GM12878 (cell line): Measurements from ENCODE around the gene GLRX5. TPM values are rescaled to one million over a fixed set of nuclear protein-coding genes. Genes with fewer than 3 reads are reported as not detected.
"Not testable (repeated sequence)": the region's sequence is repeated elsewhere in the genome, so short reads cannot be mapped to it uniquely, and the experiment has no call there.

Source experiments
- ATAC-seq: fragments of 200-7000 bp; cut with Tn5 transposase; 3 replicates; pipeline ENCODE4 v1.9.1; 2020; ENCODE audit warnings: mild to moderate bottlenecking, moderate library complexity
- BruUV-seq: library from RNA; stranded (reverse); fragments of 400-500 nt; replicated peaks from 2 replicates; lab custom pipeline; 2021; lab: Mats Ljungman, UMichigan
- CTCF ChIA-PET: fragments of 300-600 bp; sonication (Branson Sonifier 250); formaldehyde crosslinking; extraction: SDS; loops from one replicate; lab custom pipeline; 2021; ENCODE audit warnings: inconsistent platforms; lab: Yijun Ruan, JAX
- POLR2A ChIA-PET: fragments of 350-600 bp; formaldehyde crosslinking; extraction: SDS; loops from one replicate; lab custom pipeline; 2021; ENCODE audit warnings: inconsistent platforms; lab: Charles Lee
- RAD21 ChIA-PET: fragments of 300-600 bp; sonication (Branson Sonifier 250); formaldehyde crosslinking; loops from one replicate; lab custom pipeline; 2023; ENCODE audit warnings: antibody characterized with exemption; ENCODE audit not compliant: unreplicated experiment; lab: Charles Lee
- SMC1A ChIA-PET: fragments of 300-600 bp; sonication (Branson Sonifier 250); formaldehyde crosslinking; loops from one replicate; lab custom pipeline; 2023; ENCODE audit not compliant: unreplicated experiment, uncharacterized antibody; lab: Charles Lee
- DNase-seq: peaks from one replicate; pipeline ENCODE4 v3.0.0-alpha.2; 2011; ENCODE audit warnings: low read depth, low spot score
- FAIRE-seq: peaks from 3 replicates; lab custom pipeline; 2011; peaks lifted over from hg19 to GRCh38; lab: Jason Lieb, UNC
- H2AFZ ChIP-seq: 2 replicates; pipeline ENCODE4 v1.6.0; 2011; ENCODE audit warnings: low read depth, low read length, control low read depth; ENCODE audit not compliant: control insufficient read depth
- H3K27ac ChIP-seq: 2 replicates; pipeline ENCODE4 v1.5.1; 2011; ENCODE audit warnings: control low read depth; ENCODE audit not compliant: control insufficient read depth, insufficient read depth
- H3K27me3 ChIP-seq, 2 experiments: replicated peaks in 1 of 2; 2 replicates each; pipeline versions ENCODE4 v1.6.0 to v1.6.1; 2011; ENCODE audit warnings: low read length in 1 of 2; ENCODE audit not compliant: control insufficient read depth in 2 of 2, insufficient read depth in 2 of 2
- H3K36me3 ChIP-seq, 2 experiments: 2 replicates each; pipeline ENCODE4 v1.5.1; 2011; ENCODE audit warnings: low read length in 1 of 2; ENCODE audit not compliant: control insufficient read depth in 2 of 2, insufficient read depth in 2 of 2
- H3K4me1 ChIP-seq: 2 replicates; pipeline ENCODE4 v1.6.1; 2011; ENCODE audit warnings: mild to moderate bottlenecking, low read length, moderate library complexity, mixed read lengths; ENCODE audit not compliant: control insufficient read depth, insufficient read depth
- H3K4me2 ChIP-seq: 2 replicates; pipeline ENCODE4 v1.6.0; 2011; ENCODE audit warnings: control low read depth; ENCODE audit not compliant: control insufficient read depth, insufficient read depth
- H3K4me3 ChIP-seq: fragments of 200-600 bp; sonication (generic); 2 replicates; pipeline ENCODE4 v1.5.1; 2016
- H3K79me2 ChIP-seq: 2 replicates; pipeline ENCODE4 v1.6.0; 2011; ENCODE audit warnings: low read length; ENCODE audit not compliant: control insufficient read depth, insufficient read depth
- H3K9ac ChIP-seq: 2 replicates; pipeline ENCODE4 v1.8.0; 2011; ENCODE audit warnings: low read length, control low read depth, mixed read lengths; ENCODE audit not compliant: control insufficient read depth, insufficient read depth
- H3K9me3 ChIP-seq: replicated peaks from 3 replicates; pipeline ENCODE4 v1.5.1; 2011; ENCODE audit warnings: mild to moderate bottlenecking, low read length; ENCODE audit not compliant: control insufficient read depth, insufficient read depth
- H4K20me1 ChIP-seq: 2 replicates; pipeline ENCODE4 v1.6.0; 2011; ENCODE audit not compliant: control insufficient read depth, insufficient read depth
- ASH2L ChIP-seq: fragments of 300-600, 200-600 bp; sonication (generic); IDR thresholded peaks from 2 replicates; pipeline ENCODE4 v1.6.1; 2017; ENCODE audit warnings: low read depth, mild to moderate bottlenecking, borderline replicate concordance
- ESRRA ChIP-seq: IDR thresholded peaks from 2 replicates; pipeline ENCODE4 v1.6.1; 2012; ENCODE audit warnings: mild to moderate bottlenecking, low read length, improper control_type of control experiment
- JUNB ChIP-seq: IDR thresholded peaks from 2 replicates; pipeline ENCODE4 v1.6.1; 2016; ENCODE audit warnings: antibody characterized with exemption, mild to moderate bottlenecking
- MYB ChIP-seq: fragments of 150-350 bp; IDR thresholded peaks from 2 replicates; pipeline ENCODE4 v1.6.1; 2014; ENCODE audit warnings: mild to moderate bottlenecking, low read depth, low read length, borderline replicate concordance
- POLR2AphosphoS5 ChIP-seq: IDR thresholded peaks from 2 replicates; pipeline ENCODE4 v1.6.1; 2011; ENCODE audit warnings: mild to moderate bottlenecking, low read length, inconsistent platforms
- TAF1 ChIP-seq: IDR thresholded peaks from 2 replicates; pipeline ENCODE4 v1.6.1; 2011; ENCODE audit warnings: mild to moderate bottlenecking, low read depth, low read length, borderline replicate concordance
- TARDBP ChIP-seq: IDR thresholded peaks from 2 replicates; pipeline ENCODE4 v1.6.1; 2016; ENCODE audit warnings: borderline replicate concordance
- WGBS: methylation state at CpG from one replicate; pipeline ENCODE4 v1.1.6; 2016; ENCODE audit warnings: low lambda C conversion rate; ENCODE audit not compliant: insufficient replicate concordance, insufficient coverage; ENCODE audit errors: missing lambda C conversion rate; 5-methylcytosine and 5-hydroxymethylcytosine counted together
- in situ Hi-C: fragments of 300-500 bp; cut with MboI; formaldehyde crosslinking; loops from 9 replicates; pipeline ENCODE4 v1.14.3; 2018; ENCODE audit warnings: mixed read lengths
- intact Hi-C: fragments of 100-400 bp; cut with micrococcal nuclease; formaldehyde crosslinking; loops from one replicate; pipeline ENCODE4 v1.14.2; 2022; ENCODE audit not compliant: unreplicated experiment
- polyA plus RNA-seq, 11 experiments: library from polyadenylated mRNA; depleted of rRNA in 4 of 11; unstranded in 6 of 11; stranded (reverse) in 5 of 11; fragments of >200 nt; fragmentation: Nextera tagmentation in 4 of 11; fragmentation: Illumina TruSeq in 1 of 11; extraction: Ambion mirVana in 4 of 11; extraction: Trizol in 1 of 11; gene quantifications; 1 replicate in 1 of 11; 2 replicates in 10 of 11; pipeline versions ENCODE4 v1.2.1 to v1.2.3, GENCODE V29; 2011 to 2016; ENCODE audit warnings: inconsistent platforms in 2 of 11, missing spikeins in 2 of 11, low read depth in 1 of 11
- total RNA-seq, 4 experiments: library from RNA; depleted of rRNA in 3 of 4; stranded (reverse); fragments of >200 nt in 3 of 4; fragmentation: Illumina TruSeq in 1 of 4; extraction: Trizol in 1 of 4; gene quantifications; 2 replicates each; pipeline versions ENCODE4 v1.2.1 to v1.2.3, GENCODE V29; 2013 to 2021
- TF ChIP-seq, protein P1 (sequence below): IDR thresholded peaks from 2 replicates; pipeline ENCODE4 v1.6.1; 2012; ENCODE audit warnings: mild to moderate bottlenecking, low read depth, low read length
- TF ChIP-seq, protein P2 (sequence below): fragments of 450-650 bp; IDR thresholded peaks from 2 replicates; pipeline ENCODE4 v1.6.1; 2016; ENCODE audit warnings: mild to moderate bottlenecking

The GLRX5 gene
- total and polyA plus RNA-seq, 10 of the 15 experiments (the other 5 are each of a cell fraction or from before 2014, with no cell fraction given): 12.8 to 139 (median 55.4) TPM

DNA sequence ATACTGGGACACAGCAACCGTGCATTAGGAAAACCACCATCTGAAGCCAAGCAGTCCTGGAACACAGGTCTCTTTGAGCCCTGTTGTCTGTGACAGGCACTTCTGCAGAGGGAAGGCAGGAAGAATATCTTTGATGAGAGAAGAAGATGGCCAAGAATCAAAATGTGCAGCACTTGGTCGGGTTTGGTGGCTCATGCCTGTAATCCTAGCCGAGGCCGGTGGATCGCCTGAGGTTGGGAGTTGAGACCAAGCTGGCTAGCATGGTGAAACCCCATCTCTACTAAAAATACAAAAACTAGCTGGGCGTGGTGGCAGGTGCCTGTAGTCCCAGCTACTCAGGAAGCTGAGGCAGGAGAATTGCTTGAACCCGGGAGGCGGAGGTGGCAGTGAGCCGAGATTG is 24.5 kb upstream of the GLRX5 start:
- not testable (repeated sequence) for BruUV-seq
- in situ Hi-C loops: loop anchor here (10.0 kb wide), 1 partner anchor 1536 kb away; the partner anchor contains the start of gene ASB2
- CTCF ChIA-PET: interaction anchor here (2.1 to 6.3 kb wide), 2 partner anchors 9 to 17 kb away, joined by 8 to 26 read pairs; no protein-coding TSS in a partner anchor

GRCh38 chr14:95510804-95511203 is 24.0 kb upstream of the GLRX5 start:
- no peak overlapping the region for H3K4me3 ChIP-seq
- ATAC-seq (no peak), FAIRE-seq (no peak), DNase-seq (no peak)
- no peaks in the 10 kb centered on the region for H3K9me3 ChIP-seq
- peaks cover 33% of the 10 kb centered on the region for H3K4me1 ChIP-seq
- H3K27me3 ChIP-seq: no peaks in the 10 kb centered on the region
- 94% methylated on average over 5 of the region's 5 CpGs for WGBS
- H3K36me3 ChIP-seq: peaks cover 4 to 5% of the 10 kb centered on the region in 2 experiments; a peak in 3 of 4 replicates
- ChIA-PET POLR2A (interaction anchor here (1.0 to 11.3 kb wide), 3 partner anchors 10 to 33 kb away, joined by 3 to 276 read pairs (median 3); no protein-coding TSS in a partner anchor), CTCF (interaction anchor here (2.1 to 6.3 kb wide), 3 partner anchors 8 to 17 kb away, joined by 8 to 36 read pairs (median 26); no protein-coding TSS in a partner anchor), SMC1A (interaction anchor here (1.0 to 12.0 kb wide), 3 partner anchors 10 to 20 kb away, joined by 3 to 107 read pairs (median 4); no protein-coding TSS in a partner anchor), RAD21 (interaction anchor here (2.2 to 6.6 kb wide), 2 partner anchors 10 to 17 kb away, joined by 7 to 49 read pairs; no protein-coding TSS in a partner anchor)
- H3K4me2 ChIP-seq: no peak overlapping the region
- no TSS peak for BruUV-seq
- H3K9ac ChIP-seq: no peak overlapping the region
- H3K79me2 ChIP-seq: peaks cover 85% of the 10 kb centered on the region
- in situ Hi-C loops (loop anchor here (10.0 kb wide), 1 partner anchor 1536 kb away; the partner anchor contains the start of gene ASB2), intact Hi-C loops (no loop called here)
- H4K20me1 ChIP-seq: no peaks in the 10 kb centered on the region
- no peak overlapping the region for H3K27ac ChIP-seq
- H2AFZ ChIP-seq: no peak overlapping the region
- TF ChIP-seq JUNB (no peak), ASH2L (no peak), MYB (no peak), POLR2AphosphoS5 (no peak), TAF1 (no peak), TARDBP (no peak), ESRRA (no peak)
- TF ChIP-seq, protein P1, sequence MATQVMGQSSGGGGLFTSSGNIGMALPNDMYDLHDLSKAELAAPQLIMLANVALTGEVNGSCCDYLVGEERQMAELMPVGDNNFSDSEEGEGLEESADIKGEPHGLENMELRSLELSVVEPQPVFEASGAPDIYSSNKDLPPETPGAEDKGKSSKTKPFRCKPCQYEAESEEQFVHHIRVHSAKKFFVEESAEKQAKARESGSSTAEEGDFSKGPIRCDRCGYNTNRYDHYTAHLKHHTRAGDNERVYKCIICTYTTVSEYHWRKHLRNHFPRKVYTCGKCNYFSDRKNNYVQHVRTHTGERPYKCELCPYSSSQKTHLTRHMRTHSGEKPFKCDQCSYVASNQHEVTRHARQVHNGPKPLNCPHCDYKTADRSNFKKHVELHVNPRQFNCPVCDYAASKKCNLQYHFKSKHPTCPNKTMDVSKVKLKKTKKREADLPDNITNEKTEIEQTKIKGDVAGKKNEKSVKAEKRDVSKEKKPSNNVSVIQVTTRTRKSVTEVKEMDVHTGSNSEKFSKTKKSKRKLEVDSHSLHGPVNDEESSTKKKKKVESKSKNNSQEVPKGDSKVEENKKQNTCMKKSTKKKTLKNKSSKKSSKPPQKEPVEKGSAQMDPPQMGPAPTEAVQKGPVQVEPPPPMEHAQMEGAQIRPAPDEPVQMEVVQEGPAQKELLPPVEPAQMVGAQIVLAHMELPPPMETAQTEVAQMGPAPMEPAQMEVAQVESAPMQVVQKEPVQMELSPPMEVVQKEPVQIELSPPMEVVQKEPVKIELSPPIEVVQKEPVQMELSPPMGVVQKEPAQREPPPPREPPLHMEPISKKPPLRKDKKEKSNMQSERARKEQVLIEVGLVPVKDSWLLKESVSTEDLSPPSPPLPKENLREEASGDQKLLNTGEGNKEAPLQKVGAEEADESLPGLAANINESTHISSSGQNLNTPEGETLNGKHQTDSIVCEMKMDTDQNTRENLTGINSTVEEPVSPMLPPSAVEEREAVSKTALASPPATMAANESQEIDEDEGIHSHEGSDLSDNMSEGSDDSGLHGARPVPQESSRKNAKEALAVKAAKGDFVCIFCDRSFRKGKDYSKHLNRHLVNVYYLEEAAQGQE: no peak
- TF ChIP-seq, protein P2, sequence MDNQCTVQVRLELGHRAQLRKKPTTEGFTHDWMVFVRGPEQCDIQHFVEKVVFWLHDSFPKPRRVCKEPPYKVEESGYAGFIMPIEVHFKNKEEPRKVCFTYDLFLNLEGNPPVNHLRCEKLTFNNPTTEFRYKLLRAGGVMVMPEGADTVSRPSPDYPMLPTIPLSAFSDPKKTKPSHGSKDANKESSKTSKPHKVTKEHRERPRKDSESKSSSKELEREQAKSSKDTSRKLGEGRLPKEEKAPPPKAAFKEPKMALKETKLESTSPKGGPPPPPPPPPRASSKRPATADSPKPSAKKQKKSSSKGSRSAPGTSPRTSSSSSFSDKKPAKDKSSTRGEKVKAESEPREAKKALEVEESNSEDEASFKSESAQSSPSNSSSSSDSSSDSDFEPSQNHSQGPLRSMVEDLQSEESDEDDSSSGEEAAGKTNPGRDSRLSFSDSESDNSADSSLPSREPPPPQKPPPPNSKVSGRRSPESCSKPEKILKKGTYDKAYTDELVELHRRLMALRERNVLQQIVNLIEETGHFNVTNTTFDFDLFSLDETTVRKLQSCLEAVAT: no peak

More for the DNA sequence above, 24.5 kb upstream of the GLRX5 start:
- H3K9me3 ChIP-seq, H3K4me2 ChIP-seq, H3K27me3 ChIP-seq, DNase-seq, H3K4me3 ChIP-seq, intact Hi-C loops, H3K36me3 ChIP-seq, H3K9ac ChIP-seq, H3K27ac ChIP-seq, ATAC-seq, FAIRE-seq, H2AFZ ChIP-seq, H4K20me1 ChIP-seq: not testable (repeated sequence)
- Histone ChIP-seq H3K4me1 (peaks cover 38% of the 10 kb centered on the region), H3K79me2 (peaks cover 85% of the 10 kb centered on the region)
- 87% methylated on average over 9 of the region's 9 CpGs for WGBS
- POLR2A ChIA-PET: interaction anchor here (1.2 to 11.3 kb wide), 2 partner anchors 9 to 33 kb away, joined by 3 to 276 read pairs; no protein-coding TSS in a partner anchor
- RAD21 ChIA-PET: interaction anchor here (2.2 to 6.6 kb wide), 2 partner anchors 10 to 16 kb away, joined by 7 to 49 read pairs; no protein-coding TSS in a partner anchor
- SMC1A ChIA-PET: interaction anchor here (1.7 to 12.0 kb wide), 2 partner anchors 11 to 14 kb away, joined by 4 to 107 read pairs; no protein-coding TSS in a partner anchor
